GM12891 (cell line): Measurements from ENCODE around the gene MYO1H.

Experiments
- PAX5 ChIP-seq: IDR thresholded peaks from 2 replicates; pipeline ENCODE4 v1.6.1; 2011; ENCODE audit warnings: low read length, moderate library complexity, mild to moderate bottlenecking; ENCODE audit not compliant: insufficient read depth, severe bottlenecking
- POLR2A ChIP-seq: IDR thresholded peaks from 2 replicates; pipeline ENCODE4 v1.6.1; 2011; ENCODE audit warnings: low read depth, low read length, control low read depth
- POLR2AphosphoS5 ChIP-seq: IDR thresholded peaks from 2 replicates; pipeline ENCODE4 v1.6.1; 2011; ENCODE audit warnings: low read depth, low read length, control low read depth
- POU2F2 ChIP-seq: IDR thresholded peaks from 2 replicates; pipeline ENCODE4 v1.6.1; 2011; ENCODE audit warnings: low read depth, mild to moderate bottlenecking, control low read depth, low read length, moderate library complexity
- SPI1 ChIP-seq: IDR thresholded peaks from 2 replicates; pipeline ENCODE4 v1.6.1; 2011; ENCODE audit warnings: low read depth, low read length, control low read depth
- TAF1 ChIP-seq: IDR thresholded peaks from 2 replicates; pipeline ENCODE4 v1.6.1; 2011; ENCODE audit warnings: low read depth, low read length, control low read depth

DNA sequence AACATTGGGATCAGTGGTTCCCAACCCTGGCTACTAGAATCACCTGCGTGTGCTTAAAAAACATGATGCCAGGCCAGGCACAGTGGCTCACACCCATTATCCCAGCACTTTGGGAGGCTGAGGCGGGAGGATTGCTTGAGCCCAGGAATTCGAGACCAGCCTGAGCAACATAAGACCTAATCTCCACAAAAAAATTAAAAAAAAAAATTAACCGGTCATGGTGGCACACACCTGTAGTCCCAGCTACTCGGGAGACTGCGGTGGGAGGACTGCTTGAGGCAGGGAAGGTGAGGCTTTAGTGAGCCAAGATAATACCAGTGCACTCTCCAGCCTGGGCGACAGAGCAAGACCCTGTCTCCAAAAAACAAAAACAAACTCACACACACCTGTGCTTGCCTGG, 127.4 kb downstream of the MYO1H start:
- TF ChIP-seq POLR2A (no peak), PAX5 (no peak), POLR2AphosphoS5 (no peak), TAF1 (no peak), SPI1 (no peak), POU2F2 (no peak)
